ENCODE data around the gene NCOA3.

The NCOA3 gene

GRCh38 chr20:47600967-47601547 lies 99.4 kb downstream of the NCOA3 start:
- no peak for DNase-seq

GRCh38 chr20:47603260-47603659 lies 101.6 kb downstream of the NCOA3 start:
- no peak for DNase-seq

DNA sequence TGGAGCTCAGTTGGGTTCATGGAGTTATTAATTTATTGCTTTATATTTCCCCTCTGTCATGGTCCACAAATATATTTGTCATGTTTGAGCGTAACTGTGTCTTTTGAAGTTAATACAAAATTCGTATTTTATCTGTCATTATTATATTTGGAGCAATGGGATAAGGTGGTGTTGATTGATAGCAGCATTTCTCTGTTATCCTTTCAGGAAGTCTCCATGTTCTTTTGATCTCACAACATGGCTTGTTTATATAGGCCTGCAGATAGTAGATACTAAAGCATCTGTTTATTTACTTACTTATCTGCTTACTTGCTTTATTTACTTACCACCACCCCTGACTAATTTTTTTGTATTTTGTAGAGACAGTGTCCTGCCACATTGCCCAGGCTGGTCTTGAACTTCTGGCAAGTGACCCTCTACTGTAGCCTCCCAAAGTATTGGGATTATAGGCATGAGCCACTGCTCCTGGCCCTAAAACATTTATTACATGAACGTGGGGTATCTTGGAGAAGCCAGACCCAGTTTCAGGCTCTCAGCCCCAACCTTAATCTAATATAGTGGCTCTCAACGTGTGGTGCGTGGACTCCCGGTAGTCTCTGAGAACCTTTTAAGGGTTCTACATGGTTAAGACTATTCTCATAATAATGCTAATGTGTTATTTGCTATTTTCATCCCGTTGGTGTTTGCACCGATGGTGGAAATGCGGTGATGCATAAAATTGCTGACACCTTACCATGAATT lies 104.2 kb downstream of the NCOA3 start:
- no peak for DNase-seq

- no peak for DNase-seq
Measured at GRCh38 chr20:47606414-47606982, 104.8 kb downstream of the NCOA3 start.

DNA sequence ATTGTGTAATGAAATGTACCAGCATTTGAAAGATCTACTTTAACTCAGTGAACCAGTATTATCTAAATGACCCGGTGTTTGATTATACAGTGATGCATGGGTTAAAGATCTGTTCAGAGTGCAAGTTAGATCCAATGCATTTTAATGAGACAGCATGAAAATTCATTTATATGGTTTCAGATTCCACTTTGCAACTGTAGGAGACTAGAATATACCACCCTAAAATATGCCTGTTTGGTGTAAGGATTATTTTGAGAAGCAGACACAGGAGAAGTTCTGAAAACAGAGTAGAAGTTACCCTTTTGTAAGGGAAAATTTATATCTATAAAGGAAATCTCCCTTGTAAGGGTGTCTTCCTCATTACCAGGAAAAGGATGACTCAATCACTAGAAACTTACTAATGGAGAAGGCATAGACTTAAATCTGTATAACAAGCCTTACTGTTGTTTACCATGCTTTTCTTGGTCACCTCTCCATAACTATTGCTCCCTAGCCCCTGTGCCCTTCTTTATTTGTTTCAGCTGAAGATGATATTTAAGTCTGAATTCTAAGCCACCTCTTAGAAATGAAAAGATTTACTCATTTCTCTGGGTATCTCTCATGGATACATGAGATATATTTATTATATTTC lies 105.4 kb downstream of the NCOA3 start:
- no peak for DNase-seq

GRCh38 chr20:47609001-47609400 lies 107.3 kb downstream of the NCOA3 start:
- no peak for DNase-seq

DNA sequence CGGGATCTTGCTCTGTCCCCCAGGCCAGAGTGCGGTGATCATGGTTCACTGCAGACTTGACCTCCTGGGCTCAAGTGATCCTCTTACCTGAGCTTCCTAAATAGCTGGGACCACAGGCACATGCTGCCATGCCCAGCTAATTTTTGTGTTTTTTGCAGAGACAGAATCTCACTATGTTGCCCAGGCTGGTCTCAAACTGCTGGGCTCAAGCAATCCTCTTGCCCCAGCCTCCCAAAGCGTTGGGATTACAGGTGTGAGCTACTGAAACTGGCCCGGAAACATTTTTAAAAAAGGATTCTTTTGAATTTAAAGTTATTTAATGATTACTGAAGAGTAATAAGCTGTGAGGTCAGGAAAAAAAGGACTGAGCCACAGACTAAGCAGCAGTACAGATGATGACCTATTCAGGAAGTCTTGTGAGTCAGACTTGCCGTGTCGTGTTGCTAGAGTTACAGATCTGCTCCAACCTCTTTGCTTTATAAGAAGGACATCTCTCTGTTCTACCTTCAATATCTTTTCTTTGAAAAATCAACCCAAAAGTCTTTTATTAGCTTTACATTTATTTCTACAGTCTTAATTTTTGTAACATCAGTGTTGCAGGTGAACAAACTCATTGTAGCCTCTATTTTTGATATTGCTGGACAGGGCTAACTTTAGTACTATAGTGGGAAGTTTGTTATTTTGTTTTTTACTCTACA lies 108.7 kb downstream of the NCOA3 start:
- DNase-seq = peak; percentile 55

DNA sequence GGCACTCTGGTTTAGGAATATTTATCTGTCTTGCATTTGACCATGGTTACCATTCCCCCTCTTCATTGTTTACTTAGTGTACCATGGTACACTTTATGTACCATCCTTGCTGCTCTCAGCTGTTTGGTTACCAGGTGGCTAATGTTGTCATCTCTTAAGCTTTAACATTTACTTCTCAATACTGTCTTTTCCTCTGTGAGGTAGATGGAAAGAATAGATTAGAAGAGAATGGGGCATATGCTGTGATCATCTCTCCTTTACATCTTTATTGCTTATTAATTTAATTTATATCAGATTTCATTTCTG lies 109.2 kb downstream of the NCOA3 start:
- DNase-seq = no peak

DNA sequence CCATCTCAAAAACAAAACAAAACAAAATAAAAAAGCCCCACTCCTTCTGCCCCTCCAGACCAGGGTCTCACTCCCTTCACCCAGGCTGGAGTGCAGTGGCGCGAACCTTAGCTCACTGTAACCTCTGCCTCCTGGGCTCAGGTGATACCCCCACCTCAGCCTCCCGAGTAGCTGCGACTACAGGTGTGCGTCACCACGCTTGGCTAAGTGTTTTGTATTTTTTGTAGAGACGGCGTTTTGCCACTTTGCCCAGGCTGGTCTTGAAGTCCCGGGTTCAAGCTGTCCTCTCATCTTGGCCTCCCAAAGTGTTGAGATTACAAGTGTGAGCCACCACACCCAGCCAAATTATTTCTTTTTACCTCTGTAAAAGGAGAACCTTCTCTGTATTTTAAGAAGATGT lies 110.1 kb downstream of the NCOA3 start:
- DNase-seq = no peak

DNA sequence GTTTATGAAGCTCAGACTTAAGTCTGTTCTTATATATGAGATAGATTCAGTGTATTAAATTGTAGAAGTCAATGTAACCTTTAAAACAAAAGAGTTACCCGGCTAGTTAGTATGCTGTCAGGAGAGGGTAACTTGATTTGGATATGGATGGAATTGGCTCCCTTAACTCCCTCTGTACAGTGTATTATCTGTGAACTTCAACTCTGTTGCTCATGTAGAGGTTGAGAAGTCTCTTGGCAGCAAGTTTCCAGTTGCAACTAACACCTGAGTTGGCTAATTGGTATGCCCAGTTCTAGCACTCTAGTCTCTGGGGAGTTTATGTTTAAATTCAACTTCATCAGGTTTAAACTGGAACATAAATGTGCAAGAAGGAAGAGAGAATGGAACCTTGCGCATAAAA lies 111.0 kb downstream of the NCOA3 start:
- no peak for DNase-seq

DNA sequence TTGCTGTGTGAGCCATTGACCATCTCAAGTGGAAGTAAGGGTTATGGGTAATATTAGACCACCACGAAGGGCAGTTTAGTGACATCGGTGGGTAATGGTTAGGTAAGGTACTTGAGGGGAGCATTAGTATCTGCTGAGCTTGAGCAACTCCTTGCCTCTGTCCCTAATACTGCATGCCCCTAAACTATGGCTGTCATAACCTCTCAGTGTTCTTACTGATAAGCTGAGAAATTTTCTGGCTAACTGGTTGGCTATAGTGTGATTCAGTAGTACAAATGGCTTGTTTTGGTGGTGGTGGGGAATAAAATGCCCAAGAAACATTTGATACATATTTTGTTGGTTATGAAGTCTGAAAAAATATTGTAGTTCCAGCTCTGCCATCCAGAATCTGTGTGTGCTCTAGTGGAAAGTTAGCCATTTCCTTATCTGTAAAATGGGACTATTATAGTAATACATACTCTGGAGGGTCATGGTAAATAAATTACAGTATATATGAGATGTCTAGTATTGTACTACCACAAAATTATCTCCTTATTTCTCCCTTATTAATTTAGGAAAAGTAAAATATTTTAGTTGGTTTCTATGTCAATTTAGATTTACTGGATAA lies 113.1 kb downstream of the NCOA3 start:
- DNase-seq = no peak

DNA sequence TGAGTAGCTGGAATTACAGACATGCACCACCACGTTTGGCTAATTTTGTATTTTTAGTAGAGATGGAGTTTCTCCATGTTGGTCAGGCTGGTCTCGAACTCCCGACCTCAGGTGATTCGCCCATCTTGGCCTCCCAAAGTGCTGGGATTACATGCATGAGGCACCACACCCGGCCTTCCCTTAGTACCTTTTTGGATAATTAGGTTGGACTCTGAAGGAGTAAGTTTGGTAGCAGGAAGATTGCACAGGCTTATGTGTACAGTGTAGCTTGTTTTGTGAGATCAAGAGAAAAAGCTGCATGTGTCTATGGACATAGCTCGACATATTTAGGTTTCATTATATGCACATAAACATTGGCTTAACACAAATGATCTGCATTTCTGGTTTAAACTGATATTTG lies 116.8 kb downstream of the NCOA3 start:
- no peak for DNase-seq

DNA sequence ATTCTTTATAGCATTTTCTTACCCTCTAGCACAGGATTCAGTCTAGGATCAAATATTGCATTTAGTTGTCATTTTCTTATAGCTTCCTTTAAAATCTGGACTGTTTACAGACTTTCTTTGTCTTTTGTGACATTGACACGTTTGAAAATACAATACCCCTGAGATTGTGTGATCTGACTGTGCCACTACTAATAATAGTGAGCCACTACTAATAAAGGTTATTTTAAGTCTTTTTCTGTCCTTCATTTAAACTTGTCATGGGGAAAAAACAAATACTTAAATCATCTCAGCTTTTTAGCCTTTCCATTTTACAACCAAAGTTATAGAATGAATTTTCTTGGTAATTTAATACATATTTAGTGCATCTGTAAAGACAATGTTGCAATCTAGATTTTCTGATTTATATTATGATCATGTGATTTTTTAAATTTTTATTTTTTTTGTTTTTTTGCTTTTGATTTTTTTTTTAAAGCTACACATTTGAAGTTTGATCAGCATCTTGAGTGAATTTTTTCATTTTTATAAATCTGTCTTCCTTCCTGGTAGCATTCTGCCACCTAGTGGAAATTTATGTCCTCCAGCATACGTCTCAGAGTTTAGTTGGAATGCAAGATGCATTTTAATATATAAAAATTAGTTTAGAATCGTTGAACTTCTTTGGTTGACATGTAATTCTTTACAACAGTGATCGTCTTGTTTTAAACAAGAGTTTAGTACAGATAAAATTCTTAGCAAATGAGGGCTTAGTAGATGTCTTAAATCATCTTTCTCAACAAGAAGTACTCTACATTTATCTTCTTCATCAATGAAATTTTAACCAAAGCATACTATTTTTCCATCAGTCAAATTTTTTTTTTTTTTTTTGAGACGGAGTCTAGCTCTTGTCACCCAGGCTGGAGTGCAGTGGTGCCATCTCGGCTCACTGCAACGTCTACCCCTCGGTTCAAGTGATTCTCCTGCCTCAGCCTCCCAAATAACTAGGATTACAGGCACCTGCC lies 119.4 kb downstream of the NCOA3 start:
- DNase-seq = no peak

DNA sequence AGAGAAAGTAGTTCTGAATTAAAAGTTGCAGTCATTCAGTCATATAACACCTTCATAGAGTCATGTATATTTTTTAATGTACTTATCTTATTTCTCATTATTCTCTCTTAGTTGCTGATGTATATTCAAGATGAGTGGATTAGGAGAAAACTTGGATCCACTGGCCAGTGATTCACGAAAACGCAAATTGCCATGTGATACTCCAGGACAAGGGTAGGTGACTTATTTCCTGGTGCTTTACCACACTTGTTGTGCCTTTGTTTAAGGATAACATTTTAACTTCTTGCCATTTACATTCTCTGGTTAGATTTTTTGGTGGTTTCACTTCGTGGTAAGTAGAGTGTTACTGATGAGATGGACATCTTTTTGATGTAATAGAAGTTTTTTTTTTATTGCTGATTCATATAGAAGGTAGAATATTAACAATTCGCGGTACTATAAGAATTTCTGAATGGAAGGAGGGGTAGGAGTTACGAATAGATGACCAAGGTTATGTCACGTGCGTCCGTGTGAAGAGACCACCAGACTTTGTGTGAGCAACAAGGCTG lies 120.5 kb downstream of the NCOA3 start:
- no peak for DNase-seq

GRCh38 chr20:47623206-47623605 lies 121.5 kb downstream of the NCOA3 start:
- DNase-seq = no peak

- DNase-seq = no peak
Measured at GRCh38 chr20:47627540-47627939, 125.9 kb downstream of the NCOA3 start.

GRCh38 chr20:47629907-47630306 lies 128.2 kb downstream of the NCOA3 start:
- DNase-seq = no peak

GRCh38 chr20:47631078-47631477 lies 129.4 kb downstream of the NCOA3 start:
- no peak for DNase-seq

DNA sequence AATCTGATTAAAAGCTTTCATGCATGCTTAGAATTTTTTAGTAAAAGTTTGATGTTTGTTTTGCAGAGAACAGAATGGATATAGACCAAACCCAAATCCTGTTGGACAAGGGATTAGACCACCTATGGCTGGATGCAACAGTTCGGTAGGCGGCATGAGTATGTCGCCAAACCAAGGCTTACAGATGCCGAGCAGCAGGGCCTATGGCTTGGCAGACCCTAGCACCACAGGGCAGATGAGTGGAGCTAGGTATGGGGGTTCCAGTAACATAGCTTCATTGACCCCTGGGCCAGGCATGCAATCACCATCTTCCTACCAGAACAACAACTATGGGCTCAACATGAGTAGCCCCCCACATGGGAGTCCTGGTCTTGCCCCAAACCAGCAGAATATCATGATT lies 133.6 kb downstream of the NCOA3 start:
- DNase-seq = no peak

DNA sequence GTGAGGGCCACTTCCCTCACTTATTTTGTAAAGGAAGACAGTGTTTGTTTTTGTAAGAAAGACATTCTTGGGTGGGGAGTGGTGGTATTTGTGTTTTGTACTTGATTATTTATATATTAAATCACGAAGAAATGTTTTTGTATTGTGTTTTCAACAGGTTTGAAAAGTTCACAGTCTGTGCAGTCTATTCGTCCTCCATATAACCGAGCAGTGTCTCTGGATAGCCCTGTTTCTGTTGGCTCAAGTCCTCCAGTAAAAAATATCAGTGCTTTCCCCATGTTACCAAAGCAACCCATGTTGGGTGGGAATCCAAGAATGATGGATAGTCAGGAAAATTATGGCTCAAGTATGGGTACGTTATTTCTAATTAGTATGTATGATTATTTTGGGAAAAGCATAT lies 137.2 kb downstream of the NCOA3 start:
- no peak for DNase-seq

- no peak for DNase-seq
Measured at GRCh38 chr20:47642118-47642517, 140.4 kb downstream of the NCOA3 start.

- DNase-seq = no peak
Measured at GRCh38 chr20:47642624-47643023, 140.9 kb downstream of the NCOA3 start.

Measured in effector CD4-positive, alpha-beta T cell (primary cell).